ENCODE results near the gene PABPC1L2A.
"Not testable (repeated sequence)": the region's sequence is repeated elsewhere in the genome, so short reads cannot be mapped to it uniquely, and the experiment has no call there.

DNA sequence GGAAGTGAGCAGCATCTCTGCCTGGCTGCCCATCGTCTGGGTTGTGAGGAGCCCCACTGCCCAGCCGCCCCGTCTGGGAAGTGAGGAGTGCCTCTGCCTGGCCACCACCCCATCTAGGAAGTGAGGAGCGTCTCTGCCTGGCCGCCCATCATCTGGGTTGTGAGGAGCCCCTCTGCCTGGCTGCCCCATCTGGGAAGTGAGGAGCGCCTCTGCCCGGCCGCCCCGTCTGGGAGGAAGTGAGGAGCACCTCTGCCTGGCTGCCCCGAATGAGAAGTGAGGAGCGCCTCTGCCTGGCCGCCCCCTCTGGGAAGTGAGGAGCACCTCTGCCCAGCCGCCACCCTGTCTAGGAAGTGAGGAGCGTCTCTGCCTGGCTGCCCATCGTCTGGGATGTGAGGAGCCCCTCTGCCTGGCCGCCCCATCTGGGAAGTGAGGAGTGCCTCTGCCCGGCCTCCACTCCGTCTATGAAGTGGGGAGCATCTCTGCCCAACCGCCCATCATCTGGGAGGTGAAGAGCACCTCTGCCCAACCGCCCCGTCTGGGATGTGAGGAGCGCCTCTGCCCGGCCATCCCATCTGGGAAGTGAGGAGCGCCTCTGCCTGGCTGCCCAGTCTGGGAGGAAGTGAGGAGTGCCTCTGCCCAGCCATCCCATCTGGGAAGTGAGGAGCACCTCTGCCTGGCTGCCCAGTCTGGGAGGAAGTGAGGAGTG is 11.4 kb downstream of the PABPC1L2A start:
- TF ChIP-seq POLR2AphosphoS5, CTCF (IDR thresholded peaks at IDR 0.05): not testable (repeated sequence)

All from breast epithelium (tissue), 3 donors.